Activated CD4-positive, CD25-positive, alpha-beta regulatory T cell (primary cell): ENCODE measurements around the gene XCL1.
"Not testable (repeated sequence)": the region's sequence is repeated elsewhere in the genome, so short reads cannot be mapped to it uniquely, and the experiment has no call there.

Source experiments
- DNase-seq, 4 experiments: peaks; one replicate each; lab custom pipeline; 2025; lab: John Stamatoyannopoulos, UW

The XCL1 gene, protein sequence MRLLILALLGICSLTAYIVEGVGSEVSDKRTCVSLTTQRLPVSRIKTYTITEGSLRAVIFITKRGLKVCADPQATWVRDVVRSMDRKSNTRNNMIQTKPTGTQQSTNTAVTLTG

DNA sequence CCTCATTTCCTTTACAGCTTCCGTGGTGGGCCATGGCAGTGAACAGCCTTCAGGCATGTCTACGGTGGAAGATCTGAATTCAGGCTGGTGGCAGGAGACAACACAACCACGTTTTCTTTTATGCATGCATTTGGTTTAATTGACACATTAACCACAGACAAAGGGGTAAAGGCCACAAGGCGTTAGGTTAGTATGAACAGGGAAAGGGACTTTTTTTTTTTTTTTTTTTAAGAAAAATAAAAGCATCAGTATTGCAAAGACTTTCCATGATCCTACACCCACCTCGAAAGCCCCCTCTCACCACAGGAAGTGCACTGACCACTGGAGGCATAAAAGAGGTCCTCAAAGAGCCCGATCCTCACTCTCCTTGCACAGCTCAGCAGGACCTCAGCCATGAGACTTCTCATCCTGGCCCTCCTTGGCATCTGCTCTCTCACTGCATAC lies at the start of gene XCL1:
XCL1 (plus strand) TSS at position 361 of the 444 bp plus-strand sequence; CDS start at position 394, 33 bp downstream.
- not testable (repeated sequence) for DNase-seq

DNA sequence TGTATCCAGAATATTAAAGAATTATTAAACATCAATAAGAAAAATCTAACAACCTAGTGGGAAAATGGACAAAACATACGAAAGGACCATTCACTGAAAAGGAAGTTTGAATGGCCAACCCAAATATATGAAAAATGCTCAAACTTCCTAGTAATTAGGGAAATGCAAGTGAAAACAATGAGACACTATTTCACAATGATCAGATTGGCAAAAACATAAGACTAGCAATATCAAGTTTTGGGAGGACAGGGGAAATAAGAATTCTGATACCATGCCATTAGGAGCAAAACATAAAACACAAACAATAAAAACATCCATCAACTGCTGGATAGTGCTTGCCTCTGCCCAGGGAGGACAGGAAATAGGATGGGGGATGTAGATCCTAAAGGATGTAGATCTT lies 46.9 kb upstream of the XCL1 start:
- DNase-seq: no peak

DNA sequence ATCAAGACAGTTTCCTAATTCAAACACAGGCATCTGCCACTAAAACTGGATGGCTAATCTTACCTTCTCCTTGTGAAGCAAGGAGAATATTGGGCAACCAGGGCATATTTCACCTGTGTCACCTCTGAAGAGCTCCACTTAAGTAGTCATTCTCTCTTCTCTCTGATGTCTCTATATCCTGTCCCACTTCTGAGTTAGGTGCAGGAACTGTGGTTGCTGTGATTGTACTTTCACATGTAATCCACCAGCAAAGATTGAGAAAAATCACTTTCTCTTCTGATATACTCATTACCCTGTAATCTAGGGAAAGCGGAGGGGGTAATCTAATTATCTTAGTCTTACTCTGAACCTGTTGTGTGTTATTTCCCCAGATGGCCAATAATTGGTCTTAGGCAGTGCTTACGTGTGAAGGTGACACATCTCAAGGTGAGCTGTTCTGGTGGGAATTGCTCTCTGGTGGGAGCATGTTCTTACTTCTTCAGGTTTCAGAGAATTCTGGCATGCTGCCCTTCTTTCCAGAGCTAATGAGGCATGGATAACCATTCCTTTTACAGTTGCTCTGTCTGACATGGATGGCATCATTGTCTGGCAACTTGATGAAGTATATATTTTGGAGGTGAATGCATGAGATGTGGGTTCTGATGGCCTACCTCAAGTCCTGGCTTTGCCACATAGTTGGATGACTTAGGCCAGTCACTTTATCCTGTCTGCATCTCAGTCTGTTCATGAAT lies 44.6 kb upstream of the XCL1 start:
- DNase-seq: no peak

DNA sequence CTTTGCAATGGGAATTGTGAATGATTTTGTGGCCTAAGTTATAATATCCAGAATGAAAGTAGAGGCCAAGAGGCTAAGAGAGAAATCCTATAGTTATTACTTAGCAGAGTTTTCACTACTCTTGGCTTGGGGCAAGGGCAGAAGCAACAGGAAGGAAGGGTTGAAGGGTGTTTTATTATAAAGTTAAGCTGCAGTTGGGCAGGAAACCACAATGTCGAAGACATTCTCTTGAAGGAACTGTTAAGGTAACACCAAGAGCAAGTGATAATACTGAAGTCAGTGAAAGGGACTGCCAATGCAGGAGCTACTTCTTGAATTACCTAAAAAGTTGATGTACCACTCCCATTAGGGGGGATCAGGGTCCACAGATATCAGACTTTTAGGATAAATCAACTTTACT lies 40.9 kb upstream of the XCL1 start:
- DNase-seq: no peak

DNA sequence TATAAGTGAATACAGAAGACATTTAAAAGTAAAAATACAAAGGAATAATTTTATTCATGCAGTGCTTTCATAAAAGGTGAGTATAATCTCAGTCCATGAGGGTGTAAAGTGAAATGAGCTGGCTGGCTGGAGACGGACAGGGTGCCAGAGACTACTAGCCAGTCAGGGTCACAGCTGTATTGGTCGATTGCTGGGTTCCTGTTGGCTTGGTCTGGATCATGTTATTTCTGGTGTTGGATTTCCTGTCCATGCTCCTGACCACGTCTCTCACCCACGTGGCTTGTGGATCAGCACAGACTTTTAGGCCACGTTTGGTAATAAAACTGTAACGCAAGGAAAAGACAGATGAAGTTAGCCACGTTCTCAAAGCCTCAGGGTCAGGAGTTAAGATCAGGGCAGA lies 35.6 kb upstream of the XCL1 start:
- not testable (repeated sequence) for DNase-seq

DNA sequence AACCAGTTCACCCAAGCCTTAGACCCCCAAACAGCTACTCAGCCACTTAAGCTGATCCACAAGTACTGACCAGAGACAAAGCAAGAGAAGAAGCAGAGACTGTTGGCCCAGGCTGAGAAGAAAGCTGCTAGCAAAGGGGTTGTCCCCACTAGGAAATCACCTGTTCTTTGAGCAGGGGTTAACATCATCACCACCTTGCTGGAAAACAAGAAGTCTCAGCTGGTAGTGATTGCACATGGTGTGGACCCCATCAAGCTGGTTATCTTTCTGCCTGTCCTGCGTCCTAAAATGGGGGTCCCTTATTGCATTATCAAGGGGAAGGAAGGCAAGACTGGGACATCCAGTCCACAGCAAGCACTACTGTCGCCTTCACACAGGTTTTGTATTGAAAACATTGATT lies 33.4 kb upstream of the XCL1 start:
- DNase-seq: not testable (repeated sequence)

DNA sequence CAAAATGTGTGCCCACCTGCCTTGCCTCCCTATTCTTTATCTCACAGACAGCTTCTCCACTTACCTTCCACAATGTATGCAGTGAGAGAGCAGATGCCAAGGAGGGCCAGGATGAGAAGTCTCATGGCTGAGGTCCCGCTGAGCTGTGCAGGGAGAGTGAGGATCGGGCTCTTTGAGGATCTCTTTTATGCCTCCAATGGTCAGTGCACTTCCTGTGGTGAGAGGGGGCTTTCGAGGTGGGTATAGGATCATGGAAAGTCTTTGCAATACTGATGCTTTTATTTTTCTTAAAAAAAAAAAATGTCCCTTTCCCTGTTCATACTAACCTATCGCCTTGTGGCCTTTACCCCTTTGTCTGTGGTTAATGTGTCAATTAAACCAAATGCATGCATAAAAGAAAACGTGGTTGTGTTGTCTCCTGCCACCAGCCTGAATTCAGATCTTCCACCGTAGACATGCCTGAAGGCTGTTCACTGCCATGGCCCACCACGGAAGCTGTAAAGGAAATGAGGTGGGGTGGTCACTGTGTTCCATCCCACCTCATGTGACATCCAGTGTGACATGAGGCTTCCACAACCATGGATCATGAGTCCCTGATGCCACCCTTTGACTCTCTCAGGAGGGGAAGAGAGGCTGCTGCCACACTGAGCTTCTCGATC lies 32.4 kb upstream of the XCL1 start, which contains the start of gene XCL2:
XCL2 (minus strand) TSS at position 158 of the 659 bp plus-strand sequence; CDS start at position 125, 33 bp downstream.
- not testable (repeated sequence) for DNase-seq

DNA sequence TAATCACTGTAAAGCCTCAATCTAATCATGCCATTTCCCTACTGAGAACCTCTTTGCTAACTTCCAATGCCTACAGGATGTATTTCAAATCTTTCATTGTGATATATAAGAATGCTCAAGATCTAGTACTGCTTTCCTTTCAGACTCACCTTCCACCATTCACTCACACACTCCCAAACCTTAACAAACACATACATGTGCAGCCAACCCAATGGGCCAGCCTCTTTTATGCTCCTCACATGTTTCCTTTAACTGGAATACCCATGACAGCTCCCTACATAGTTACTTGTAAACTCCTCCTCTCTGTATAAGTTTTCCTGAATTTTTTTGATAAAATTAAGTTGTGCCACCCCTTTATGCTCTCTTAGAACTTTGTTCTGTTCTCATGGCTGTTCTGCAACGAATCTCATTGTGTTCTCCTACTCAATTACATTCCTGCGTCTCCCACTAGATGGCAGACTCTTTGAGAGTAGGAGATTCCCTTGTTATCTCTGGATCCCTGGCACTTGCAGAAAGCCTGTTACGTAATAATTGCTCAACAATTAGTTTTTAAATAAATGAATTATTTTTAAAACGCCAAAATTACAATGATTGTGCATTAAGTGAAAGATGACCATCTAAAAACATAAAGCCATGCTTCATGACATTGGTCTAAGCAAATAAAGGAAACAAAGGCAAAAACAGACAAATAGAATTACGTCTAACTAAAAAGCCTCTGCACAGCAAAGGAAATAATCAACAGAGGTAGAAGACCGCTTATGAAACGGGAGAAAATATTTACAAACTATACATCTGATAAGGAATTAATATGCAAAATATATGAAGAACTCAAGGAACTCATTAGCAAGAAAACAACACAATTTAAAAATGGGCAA lies 30.5 kb upstream of the XCL1 start:
- not testable (repeated sequence) for DNase-seq

DNA sequence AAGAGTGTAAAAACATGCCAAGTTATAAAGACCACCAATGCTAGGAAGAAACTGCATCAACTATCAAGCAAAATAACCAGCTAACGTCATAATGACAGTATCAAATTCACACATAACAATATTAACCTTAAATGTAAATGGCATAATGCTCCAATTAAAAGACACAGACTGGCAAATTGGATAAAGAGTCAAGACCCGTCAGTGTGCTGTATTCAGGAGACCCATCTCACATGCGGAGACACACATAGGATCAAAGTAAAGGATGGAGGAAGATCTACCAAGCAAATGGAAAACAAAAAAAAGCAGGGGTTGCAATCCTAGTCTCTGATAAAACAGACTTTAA lies 29.9 kb upstream of the XCL1 start:
- DNase-seq: not testable (repeated sequence)

DNA sequence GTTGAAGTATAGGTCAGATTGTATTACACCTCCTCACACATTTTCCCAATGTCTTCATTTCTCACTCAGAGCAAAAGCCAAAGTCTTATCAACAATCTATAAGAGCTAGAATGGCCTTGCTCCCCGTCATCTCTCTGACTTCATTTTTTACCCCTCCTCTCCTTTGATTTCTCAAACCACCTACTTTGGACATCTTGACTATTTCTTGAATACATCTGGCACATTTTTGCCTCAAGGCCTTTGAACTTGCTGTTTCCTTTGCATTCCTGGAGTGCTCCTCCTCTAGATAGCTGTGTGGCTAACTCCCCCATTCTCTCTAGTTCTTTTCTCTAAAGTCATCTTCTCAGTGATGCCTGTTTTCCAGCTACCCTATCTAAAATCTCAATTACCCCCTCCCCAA lies 25.4 kb upstream of the XCL1 start:
- DNase-seq: no peak

DNA sequence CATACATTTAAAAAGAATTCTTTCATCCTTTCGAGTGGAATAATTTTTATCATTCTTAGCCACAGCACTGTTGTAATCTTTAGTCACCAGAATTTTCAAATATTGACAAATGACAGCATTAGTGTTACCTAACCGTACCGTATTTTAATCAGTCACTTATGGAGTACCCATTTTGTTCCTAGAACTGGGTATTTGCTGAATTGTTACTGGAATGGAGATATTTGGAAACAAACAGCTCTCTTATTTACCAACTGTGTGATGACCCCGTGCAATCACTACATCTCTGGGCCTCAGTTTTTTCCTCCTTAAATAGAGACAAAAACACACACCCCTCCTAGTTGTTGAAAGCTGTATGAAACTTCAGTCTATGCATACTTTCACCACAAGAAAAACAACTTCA lies 24.7 kb upstream of the XCL1 start:
- DNase-seq: no peak

DNA sequence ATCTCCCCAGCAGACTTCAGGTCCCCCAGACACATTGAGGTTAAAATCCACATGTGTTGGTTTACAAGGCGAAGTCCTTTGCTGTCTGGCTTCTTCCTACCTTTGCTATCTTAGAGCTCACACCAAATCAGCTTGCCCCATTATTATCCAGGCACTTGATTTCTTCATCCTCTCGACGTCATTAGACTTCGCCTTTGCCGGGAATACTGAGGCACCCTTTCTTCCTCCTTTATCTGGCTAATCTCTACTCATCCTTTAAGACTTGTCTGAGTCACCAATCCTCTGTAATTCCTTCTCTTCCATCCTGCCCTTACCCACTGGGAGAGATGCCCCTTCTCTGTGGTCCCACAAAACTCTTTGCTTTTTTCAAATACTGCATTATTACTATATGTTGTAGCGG lies 23.4 kb upstream of the XCL1 start:
- no peak for DNase-seq

DNA sequence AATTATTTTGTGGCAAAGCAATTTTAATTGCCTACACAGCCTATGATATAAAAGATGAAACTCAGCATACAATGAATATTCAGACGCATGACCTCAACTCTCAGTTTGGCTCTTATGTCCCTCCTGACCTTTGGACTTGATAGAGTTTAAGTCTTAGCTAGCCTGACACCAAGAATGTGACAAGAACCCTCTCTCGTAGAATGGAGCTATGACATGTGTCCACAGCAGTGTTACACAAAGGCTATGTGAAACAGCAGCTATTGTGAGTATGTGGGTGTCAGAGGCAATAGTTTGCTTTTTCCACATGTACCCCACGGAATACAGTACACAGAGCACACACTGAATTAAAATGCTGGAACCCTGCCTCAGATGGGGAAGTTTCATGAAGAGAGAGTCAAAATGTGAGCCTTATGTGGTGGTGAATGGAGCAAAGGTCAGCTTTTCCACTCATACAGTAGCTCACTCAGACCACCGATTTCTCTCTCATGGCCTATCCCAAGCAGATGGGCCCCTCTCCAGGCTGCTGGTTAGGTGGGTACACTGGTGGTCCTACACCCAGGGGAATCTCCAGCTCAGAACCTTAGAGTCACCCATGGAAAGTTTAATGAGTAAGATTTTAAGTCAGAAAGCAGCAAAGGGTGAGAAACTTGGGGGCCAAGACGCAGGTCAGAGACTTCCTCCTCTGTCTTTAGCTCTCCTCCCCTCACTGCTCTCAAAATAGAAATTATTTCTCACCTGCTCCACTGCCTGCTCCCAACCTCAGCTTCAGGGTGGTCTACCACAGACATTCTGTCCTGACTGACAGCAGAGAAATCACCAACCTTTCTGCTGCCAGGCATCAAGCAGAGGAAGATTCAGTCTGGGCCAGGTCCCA lies 22.5 kb upstream of the XCL1 start:
- DNase-seq: no peak

DNA sequence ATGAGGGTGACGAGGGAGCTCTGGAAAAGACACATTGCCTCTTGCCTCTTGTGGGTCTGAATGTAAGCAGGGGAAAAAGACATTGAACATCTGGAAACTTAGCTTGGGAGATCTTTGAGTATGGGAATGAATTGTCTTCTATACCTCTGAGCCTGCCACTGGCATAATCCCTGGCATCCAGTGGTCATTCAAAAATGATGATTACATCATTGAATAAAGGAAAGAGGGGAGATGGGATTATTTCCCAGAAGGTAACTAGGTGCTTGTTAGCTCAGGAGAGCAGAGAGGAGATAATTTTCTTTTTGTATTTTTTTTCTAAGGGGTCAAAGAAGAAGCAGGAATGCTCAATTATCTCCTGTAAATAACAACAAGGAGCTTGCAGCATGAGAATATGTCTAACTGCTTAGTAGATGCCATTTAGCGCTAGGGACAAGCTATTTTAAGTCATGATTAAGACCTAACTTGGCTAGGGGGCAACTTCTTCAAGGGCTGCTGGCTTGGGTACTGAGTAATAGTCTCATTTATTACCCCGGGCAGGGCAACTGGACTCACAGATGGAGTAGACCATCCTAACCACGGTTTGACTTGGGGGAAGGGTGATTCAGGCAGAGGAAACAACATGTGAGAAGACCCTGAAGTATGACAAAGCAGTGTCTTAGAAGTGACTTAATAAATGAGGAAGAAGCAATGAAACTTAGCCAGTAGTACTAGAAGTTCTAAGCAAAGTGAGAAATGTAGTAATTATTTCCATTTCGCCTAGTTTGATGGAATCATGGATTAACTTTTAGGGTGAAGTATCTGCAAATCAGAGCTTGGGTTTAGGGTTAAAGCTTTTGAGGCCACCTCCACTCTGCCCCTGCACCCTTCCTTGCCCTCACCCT lies 21.6 kb upstream of the XCL1 start:
- DNase-seq: no peak

DNA sequence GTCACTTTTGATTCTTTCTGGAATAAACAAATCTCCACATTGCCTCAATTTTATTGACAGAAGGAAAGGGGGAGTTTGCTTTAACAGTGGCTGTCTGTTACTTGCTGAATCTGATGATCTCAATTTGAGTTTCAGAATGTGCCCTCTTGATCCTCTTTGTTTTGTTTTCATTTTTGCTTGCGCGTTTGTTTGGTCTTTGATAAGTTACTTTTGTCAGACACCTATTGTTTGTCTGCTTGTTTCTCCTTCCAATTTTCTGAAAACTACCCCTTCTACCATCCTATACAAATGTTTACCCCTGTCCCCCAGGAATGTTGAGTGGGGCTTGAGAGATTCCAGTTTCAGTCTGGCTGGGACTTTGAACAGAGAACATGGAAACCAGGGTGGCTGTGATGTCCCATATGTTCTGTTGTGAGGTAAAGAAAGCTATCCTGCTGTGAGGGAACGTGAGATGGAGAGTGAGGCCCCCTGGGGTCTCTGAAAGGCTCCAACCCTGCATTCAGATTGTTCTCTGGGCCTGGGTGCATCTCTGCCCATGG lies 20.8 kb upstream of the XCL1 start:
- DNase-seq: no peak

DNA sequence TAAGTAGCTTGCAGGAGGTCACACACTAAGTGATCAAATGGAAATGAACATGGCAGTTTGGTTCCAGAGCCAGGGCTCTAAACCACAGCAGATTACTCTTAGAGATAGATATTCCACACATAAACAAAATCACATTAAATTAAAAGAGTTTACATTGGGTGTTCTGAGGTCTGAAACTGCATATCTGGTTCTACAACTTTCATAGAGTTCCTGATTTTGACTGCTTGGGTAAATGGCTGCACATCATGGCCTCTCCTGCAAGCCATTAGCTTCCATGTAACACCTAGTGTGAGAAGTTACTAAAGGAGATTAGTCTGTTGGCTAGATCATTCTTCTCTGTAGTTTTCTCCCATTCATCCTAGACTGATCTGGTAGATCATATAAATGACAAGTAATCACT lies 19.8 kb upstream of the XCL1 start:
- no peak for DNase-seq

DNA sequence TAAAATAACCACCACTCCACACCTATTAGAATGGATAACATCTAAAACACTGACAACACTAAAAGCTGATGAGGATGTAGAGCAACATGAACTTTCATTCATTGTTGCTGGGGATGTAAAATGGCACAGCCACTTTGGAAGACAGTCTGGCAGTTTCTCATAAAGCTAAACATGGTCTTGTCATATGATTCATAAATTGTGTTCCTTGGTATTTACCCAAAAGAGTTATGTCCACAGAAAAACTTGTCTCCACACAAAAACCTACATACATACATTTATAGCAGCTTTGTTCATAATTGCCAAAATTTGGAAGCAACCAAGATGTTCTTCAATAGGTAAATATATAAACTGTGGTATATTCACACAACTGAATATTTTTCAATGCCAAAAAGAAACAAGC lies 16.0 kb upstream of the XCL1 start:
- DNase-seq: no peak

DNA sequence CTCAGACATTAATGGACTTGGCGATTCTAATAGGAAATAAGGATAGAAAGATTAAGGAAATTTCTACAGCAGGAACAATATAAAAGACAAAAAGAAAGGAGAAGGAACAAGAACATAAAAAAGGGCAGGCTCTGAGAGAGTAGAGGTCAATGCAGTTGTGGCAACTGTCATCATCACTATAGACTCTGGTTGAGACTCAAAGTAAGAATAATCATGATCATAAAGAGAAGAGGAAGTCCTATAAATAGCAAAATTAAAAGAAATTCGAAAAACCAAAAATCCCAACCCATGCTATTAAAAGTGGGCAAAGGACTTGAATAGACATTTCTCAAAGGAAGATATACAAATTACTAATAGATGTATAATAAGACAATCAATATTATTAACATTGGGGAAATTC lies 14.4 kb upstream of the XCL1 start:
- DNase-seq: no peak

DNA sequence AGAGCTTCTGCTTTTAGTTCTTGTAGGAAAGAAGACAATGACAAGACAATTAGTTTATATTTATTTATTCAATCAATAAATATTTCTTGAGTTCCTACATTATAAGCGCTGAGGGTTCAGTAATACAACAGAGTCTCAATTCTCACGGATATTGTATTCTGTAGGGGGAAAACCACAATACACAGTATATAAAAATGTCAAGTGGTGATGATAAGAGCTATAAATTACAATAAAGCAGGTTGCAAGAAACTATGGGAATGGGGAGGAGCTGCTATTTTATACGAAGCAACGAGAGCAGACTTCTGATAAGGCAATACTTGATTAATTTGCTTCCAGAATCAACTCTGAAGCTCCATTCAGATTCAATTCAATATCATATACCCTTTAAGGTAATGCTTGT lies 10.6 kb upstream of the XCL1 start:
- no peak for DNase-seq

DNA sequence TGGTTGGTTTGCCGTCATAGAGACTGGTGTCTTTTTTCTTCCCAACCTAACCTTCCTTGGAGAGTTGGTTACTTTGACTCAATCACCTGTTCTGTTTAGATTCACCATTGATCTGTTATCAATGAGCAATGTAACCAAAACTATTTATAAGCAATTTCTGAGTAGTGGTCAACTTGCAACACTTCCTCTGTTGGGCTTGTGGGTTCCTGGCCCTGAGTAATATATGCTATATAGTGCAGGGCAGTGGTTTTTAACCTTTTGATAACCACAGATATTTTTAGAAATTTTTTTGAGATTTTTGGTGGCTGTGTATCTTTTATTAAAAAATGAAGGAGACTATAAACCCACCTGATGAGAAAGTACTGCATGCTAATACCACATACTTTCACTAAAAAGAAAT lies 9.4 kb upstream of the XCL1 start:
- no peak for DNase-seq
